SU-DHL-6 (cell line): Measurements from ENCODE around the gene EAPP.
A peak's percentile ranks its signal among the peaks of the same experiment; 100 is the strongest.
"Not testable (repeated sequence)": the region's sequence is repeated elsewhere in the genome, so short reads cannot be mapped to it uniquely, and the experiment has no call there.

Experiments
- H2AFZ ChIP-seq: fragments of 200-600 bp; sonication (generic); 2 replicates; pipeline ENCODE4 v1.6.1; 2014; ENCODE audit warnings: low read depth, mild to moderate bottlenecking, moderate library complexity, mixed read lengths, antibody characterized with exemption, low read length; ENCODE audit not compliant: severe bottlenecking
- H3F3A ChIP-seq: fragments of 200-600 bp; shearing (Covaris generic); 2 replicates; pipeline ENCODE4 v1.6.0; 2016; ENCODE audit warnings: antibody characterized with exemption, mild to moderate bottlenecking; ENCODE audit not compliant: insufficient read depth
- H3K27ac ChIP-seq: fragments of 200-600 bp; sonication (generic); 2 replicates; pipeline ENCODE4 v1.5.1; 2016; ENCODE audit warnings: low read depth, mild to moderate bottlenecking, low read length, moderate library complexity, mixed read lengths
- H3K27me3 ChIP-seq: fragments of 200-600 bp; sonication (generic), shearing (Covaris generic); 2 replicates; pipeline ENCODE4 v1.6.0; 2014; ENCODE audit warnings: mild to moderate bottlenecking, low read length
- H3K36me3 ChIP-seq: fragments of 200-600 bp; sonication (generic); 2 replicates; pipeline ENCODE4 v1.6.1; 2014; ENCODE audit warnings: mild to moderate bottlenecking, low read length, mixed read lengths
- H3K4me2 ChIP-seq: fragments of 300-600, 200-600 bp; shearing (Covaris generic), sonication (generic); 2 replicates; pipeline ENCODE4 v1.6.0; 2014; ENCODE audit warnings: low read length, low read depth, mild to moderate bottlenecking; ENCODE audit not compliant: poor library complexity, severe bottlenecking
- H3K4me3 ChIP-seq: fragments of 200-600 bp; sonication (generic); 2 replicates; pipeline ENCODE4 v1.5.1; 2014; ENCODE audit warnings: antibody characterized with exemption, low read length, mild to moderate bottlenecking, mixed read lengths; ENCODE audit not compliant: insufficient read depth, poor library complexity, severe bottlenecking
- H3K79me2 ChIP-seq: fragments of 200-600 bp; sonication (generic); 2 replicates; pipeline ENCODE4 v1.6.1; 2014; ENCODE audit warnings: mild to moderate bottlenecking, low read length, moderate library complexity; ENCODE audit not compliant: insufficient read depth
- H3K9ac ChIP-seq: fragments of 200-600 bp; sonication (generic); 2 replicates; pipeline ENCODE4 v1.7.0; 2014; ENCODE audit warnings: mild to moderate bottlenecking, low read length
- H3K9me2 ChIP-seq: fragments of 200-600 bp; sonication (generic); replicated peaks from 2 replicates; pipeline ENCODE4 v1.6.1; 2014; ENCODE audit warnings: low read length; ENCODE audit not compliant: insufficient read depth
- H3K9me3 ChIP-seq: fragments of 200-600 bp; sonication (generic); 2 replicates; pipeline ENCODE4 v1.6.1; 2014; ENCODE audit warnings: low read length, mixed read lengths; ENCODE audit not compliant: insufficient read depth
- H4K20me1 ChIP-seq: fragments of 200-600 bp; sonication (generic); 2 replicates; pipeline ENCODE4 v1.6.1; 2014; ENCODE audit warnings: low read depth, mild to moderate bottlenecking, antibody characterized with exemption, low read length, moderate library complexity, mixed read lengths
- CTCF ChIP-seq: fragments of 200-600 bp; sonication (generic); IDR thresholded peaks from one replicate; pipeline ENCODE4 v1.5.1; 2017; ENCODE audit warnings: antibody characterized with exemption, mild to moderate bottlenecking, low read length, moderate library complexity; ENCODE audit not compliant: insufficient read depth, poor library complexity, severe bottlenecking
- EZH2phosphoT487 ChIP-seq: fragments of 200-600 bp; sonication (generic), shearing (Covaris generic); conservative IDR thresholded peaks from 2 replicates; pipeline ENCODE4 v1.6.1; 2018; ENCODE audit warnings: mild to moderate bottlenecking, antibody characterized with exemption, low read length, moderate library complexity, mixed read lengths

Gene EAPP

GRCh38 chr14:34536951-34537676 is 2.4 kb downstream of the EAPP start:
- no peak overlapping the region for H3K9ac ChIP-seq
- peak overlapping the region; percentile 5 for H3K4me2 ChIP-seq
- no peak overlapping the region for H3K27ac ChIP-seq
- no peaks in the 10 kb centered on the region; the same call in 1 of the 2 replicates for H4K20me1 ChIP-seq
- no peaks in the 10 kb centered on the region for H3K27me3 ChIP-seq
- H3K79me2 ChIP-seq = peaks cover 20% of the 10 kb centered on the region
- H3K36me3 ChIP-seq = no peaks in the 10 kb centered on the region; the same call in 1 of the 2 replicates
- no peak overlapping the region for H2AFZ ChIP-seq
- no peaks in the 10 kb centered on the region for H3K9me3 ChIP-seq
- H3K4me3 ChIP-seq = no peak overlapping the region
- H3F3A ChIP-seq = no peaks in the 10 kb centered on the region
- no peaks in the 10 kb centered on the region for H3K9me2 ChIP-seq
- TF ChIP-seq CTCF (no peak), EZH2phosphoT487 (no peak)

- H4K20me1 ChIP-seq = no peaks in the 10 kb centered on the region
- no peak overlapping the region for H3K4me2 ChIP-seq
- no peaks in the 10 kb centered on the region for H3K27me3 ChIP-seq
- H3K27ac ChIP-seq = no peak overlapping the region
- H3K36me3 ChIP-seq = peaks cover 8% of the 10 kb centered on the region; the same call in 1 of the 2 replicates
- no peaks in the 10 kb centered on the region for H3K79me2 ChIP-seq
- no peak overlapping the region for H2AFZ ChIP-seq
- H3K9me3 ChIP-seq = no peaks in the 10 kb centered on the region
- H3K9ac ChIP-seq = no peak overlapping the region
- H3K9me2 ChIP-seq = no peaks in the 10 kb centered on the region
- no peak for TF ChIP-seq EZH2phosphoT487
- no peak overlapping the region for H3K4me3 ChIP-seq
- no peaks in the 10 kb centered on the region for H3F3A ChIP-seq
These were observed 11.9 kb downstream of the EAPP start for GRCh38 chr14:34527591-34527990.

- not testable (repeated sequence) for H3K79me2 ChIP-seq, H3K9me2 ChIP-seq, H3K9me3 ChIP-seq, H3K4me2 ChIP-seq, H3F3A ChIP-seq, H3K9ac ChIP-seq, H3K27ac ChIP-seq, H4K20me1 ChIP-seq, H2AFZ ChIP-seq, H3K4me3 ChIP-seq, H3K27me3 ChIP-seq, H3K36me3 ChIP-seq
These were observed 15.3 kb downstream of the EAPP start for GRCh38 chr14:34524216-34524615.

- 0 out of 2 replicates have a peak, but pooled peaks cover 5% of the 10 kb centered on the region for H3K36me3 ChIP-seq
These were observed 17.0 kb downstream of the EAPP start for GRCh38 chr14:34522496-34522895.

GRCh38 chr14:34521071-34521470 is 18.4 kb downstream of the EAPP start:
- not testable (repeated sequence) for H3K9me3 ChIP-seq, H3K4me3 ChIP-seq, H4K20me1 ChIP-seq, H3K9ac ChIP-seq, H2AFZ ChIP-seq, H3K27me3 ChIP-seq, H3K27ac ChIP-seq, H3K79me2 ChIP-seq, H3K9me2 ChIP-seq, H3F3A ChIP-seq, H3K4me2 ChIP-seq, H3K36me3 ChIP-seq

More at GRCh38 chr14:34522496-34522895, 17.0 kb downstream of the EAPP start:
- Histone ChIP-seq H3K4me3 (no peak overlapping the region), H4K20me1 (no peaks in the 10 kb centered on the region), H3K27me3 (no peaks in the 10 kb centered on the region), H3K27ac (no peak overlapping the region), H3K9me3 (no peaks in the 10 kb centered on the region), H3F3A (no peaks in the 10 kb centered on the region), H3K4me2 (no peak overlapping the region), H3K9me2 (no peaks in the 10 kb centered on the region), H3K79me2 (no peaks in the 10 kb centered on the region), H2AFZ (no peak overlapping the region), H3K9ac (no peak overlapping the region)
- TF ChIP-seq EZH2phosphoT487 (no peak), CTCF (no peak)

GRCh38 chr14:34520304-34520970 is 19.1 kb downstream of the EAPP start:
- not testable (repeated sequence) for H2AFZ ChIP-seq, H3K27ac ChIP-seq, H3K36me3 ChIP-seq, H3K9me3 ChIP-seq, H3K4me3 ChIP-seq, H3F3A ChIP-seq, H3K9me2 ChIP-seq, H3K9ac ChIP-seq, H3K4me2 ChIP-seq, H3K79me2 ChIP-seq, H3K27me3 ChIP-seq, H4K20me1 ChIP-seq
